ENCODE results near the gene CHST12.

GRCh38 chr7:2445047-2445446, 41.6 kb downstream of the CHST12 start:
- TF ChIP-seq CTCF (IDR thresholded peaks at IDR 0.05; ENCODE audit: insufficient read depth, low read depth, low read length) (no peak), EZH2 (IDR thresholded peaks at IDR 0.05; ENCODE audit: insufficient read depth, low read length) (no peak)

Data from astrocyte (in vitro differentiated cells and primary cell).